T-cell (primary cell): ENCODE data around the gene ANTXRL. TPM values are rescaled to one million over a fixed set of nuclear protein-coding genes. Genes with fewer than 3 reads are reported as not detected.
"Not testable (repeated sequence)": the region's sequence is repeated elsewhere in the genome, so short reads cannot be mapped to it uniquely, and the experiment has no call there.

Experiments
- ATAC-seq, 4 experiments: fragments of 200-7000 bp in 3 of 4; fragments of 150-1000 bp in 1 of 4; cut with Tn5 transposase; replicated peaks in 1 of 4; 1 replicate in 3 of 4; 2 replicates in 1 of 4; pipeline ENCODE4 v1.10.0; 2021; ENCODE audit warnings: moderate library complexity in 3 of 4, mild to moderate bottlenecking in 2 of 4, moderate number of reproducible peaks in 1 of 4
- CTCF ChIA-PET, 2 donors: fragments of 300-600 bp; sonication (Branson Sonifier 250); formaldehyde crosslinking; loops; one replicate each; lab custom pipeline; 2022; ENCODE audit warnings: antibody characterized with exemption in 2 of 2; lab: Charles Lee
- POLR2A ChIA-PET, 2 donors: fragments of 300-600 bp; sonication (Branson Sonifier 250); formaldehyde crosslinking; loops; one replicate each; lab custom pipeline; 2022; ENCODE audit warnings: antibody characterized with exemption in 2 of 2; lab: Charles Lee
- DNase-seq, 35 experiments: peaks; one replicate each; pipeline versions ENCODE4 v3.0.0 to v3.0.0-alpha.2; 2013 to 2023
- H3K27ac ChIP-seq: one replicate; pipeline ENCODE4 v1.5.1; 2013; ENCODE audit warnings: low read length
- H3K27me3 ChIP-seq, 2 experiments: replicated peaks in 1 of 2; 1 replicate in 1 of 2; 2 replicates in 1 of 2; pipeline versions ENCODE4 v1.6.1 to v1.7.0; 2013; ENCODE audit warnings: low read length in 1 of 2, mixed read lengths in 1 of 2; ENCODE audit not compliant: control insufficient read depth in 2 of 2, insufficient read depth in 2 of 2; ENCODE audit errors: extremely low read depth in 1 of 2
- H3K36me3 ChIP-seq, 2 donors: 1 replicate in 1 of 2; 2 replicates in 1 of 2; pipeline versions ENCODE4 v1.6.1 to v1.7.0; 2013; ENCODE audit warnings: low read length in 1 of 2; ENCODE audit not compliant: control insufficient read depth in 2 of 2, insufficient read depth in 1 of 2; ENCODE audit errors: extremely low read depth in 1 of 2
- H3K4me1 ChIP-seq, 2 experiments: 1 replicate in 1 of 2; 2 replicates in 1 of 2; pipeline versions ENCODE4 v1.6.1 to v1.7.0; 2013; ENCODE audit warnings: low read length in 2 of 2, mixed read lengths in 1 of 2; ENCODE audit not compliant: insufficient read depth in 2 of 2, control insufficient read depth in 1 of 2; ENCODE audit errors: extremely low read depth in 1 of 2
- H3K4me3 ChIP-seq, 2 donors: 1 replicate in 1 of 2; 2 replicates in 1 of 2; pipeline versions ENCODE4 v1.5.1 to v1.7.0; 2013; ENCODE audit warnings: mild to moderate bottlenecking in 2 of 2, low read length in 1 of 2, moderate library complexity in 1 of 2; ENCODE audit not compliant: control insufficient read depth in 1 of 2; ENCODE audit errors: extremely low read depth in 1 of 2
- H3K9me3 ChIP-seq: 2 replicates; pipeline ENCODE4 v1.7.0; 2013
- H3K27ac Mint-ChIP-seq, 2 donors: one replicate each; pipeline ENCODE4 v1.8.0; 2020 to 2021; ENCODE audit warnings: mild to moderate bottlenecking in 2 of 2, mixed read lengths in 2 of 2
- H3K27me3 Mint-ChIP-seq, 2 donors: one replicate each; pipeline ENCODE4 v1.8.0; 2021 to 2022; ENCODE audit warnings: mixed read lengths in 2 of 2
- H3K36me3 Mint-ChIP-seq: one replicate; pipeline ENCODE4 v1.8.0; 2021; ENCODE audit warnings: mixed read lengths
- H3K4me1 Mint-ChIP-seq, 3 donors: one replicate each; pipeline ENCODE4 v1.8.0; 2020 to 2022; ENCODE audit warnings: mixed read lengths in 3 of 3, mild to moderate bottlenecking in 1 of 3
- H3K4me3 Mint-ChIP-seq, 3 donors: one replicate each; pipeline ENCODE4 v1.8.0; 2020 to 2022; ENCODE audit warnings: mild to moderate bottlenecking in 3 of 3, mixed read lengths in 3 of 3, moderate library complexity in 3 of 3
- H3K9me3 Mint-ChIP-seq, 3 donors: one replicate each; pipeline ENCODE4 v1.8.0; 2020 to 2022; ENCODE audit warnings: mixed read lengths in 3 of 3
- WGBS: methylation state at CpG from one replicate; pipeline ENCODE4 v1.1.5; 2013; ENCODE audit warnings: missing lambda C conversion rate; ENCODE audit not compliant: insufficient coverage; 5-methylcytosine and 5-hydroxymethylcytosine counted together
- total RNA-seq, 35 experiments: library from RNA in 6 of 35; stranded (reverse) in 6 of 35; fragments of 120-200 nt in 1 of 35; gene quantifications; one replicate each; pipeline versions ENCODE4 v1.2.1 to v1.2.4 and lab custom pipeline; 2013 to 2026

Gene ANTXRL
- total RNA-seq, 5 donors from 2014 or later (not counting 1 experiment from before 2014, with no cell fraction given) = 0.69 to 1.0 TPM; not detected in 3

GRCh38 chr10:46264336-46264735 lies 22.5 kb upstream of the ANTXRL start:
- Mint-ChIP-seq H3K4me3 (peak overlapping the region in 1 of 3 donors; percentile 34), H3K27ac (peak overlapping the region; percentile 54 to 68), H3K27me3 (no peaks in the 10 kb centered on the region), H3K4me1 (peaks cover 35 to 60% (median 48%) of the 10 kb centered on the region in 3 donors), H3K9me3 (no peaks in the 10 kb centered on the region), H3K36me3 (peaks cover 22% of the 10 kb centered on the region)
- H3K27me3 ChIP-seq = no peaks in the 10 kb centered on the region
- no peak overlapping the region for H3K4me3 ChIP-seq
- H3K4me1 ChIP-seq = peaks cover 7 to 59% of the 10 kb centered on the region in 2 experiments
- ChIA-PET CTCF (no interaction called here), POLR2A (no interaction called here)
- DNase-seq = peak in 1 of 35 experiments; percentile 11
- H3K27ac ChIP-seq = no peak overlapping the region
- no peak for ATAC-seq
- H3K9me3 ChIP-seq = no peaks in the 10 kb centered on the region
- peaks cover 0 to 30% of the 10 kb centered on the region in 2 donors for H3K36me3 ChIP-seq
- 56% methylated on average over 5 of the region's 5 CpGs for WGBS

GRCh38 chr10:46264737-46265368 lies 21.9 kb upstream of the ANTXRL start:
- H3K4me1 ChIP-seq = peaks cover 9 to 64% of the 10 kb centered on the region in 2 experiments
- ChIA-PET CTCF (no interaction called here), POLR2A (no interaction called here)
- no peak for DNase-seq
- Mint-ChIP-seq H3K4me3 (peak overlapping the region in 2 of 3 donors; percentile 17 to 34), H3K4me1 (peaks cover 40 to 65% (median 50%) of the 10 kb centered on the region in 3 donors), H3K36me3 (peaks cover 22% of the 10 kb centered on the region), H3K27ac (peak overlapping the region; percentile 68 to 84), H3K27me3 (no peaks in the 10 kb centered on the region), H3K9me3 (no peaks in the 10 kb centered on the region)
- no peak overlapping the region for H3K27ac ChIP-seq
- no peak for ATAC-seq
- H3K9me3 ChIP-seq = no peaks in the 10 kb centered on the region
- WGBS = 79% methylated on average over 5 of the region's 8 CpGs
- no peak overlapping the region for H3K4me3 ChIP-seq
- H3K27me3 ChIP-seq = no peaks in the 10 kb centered on the region
- peaks cover 0 to 30% of the 10 kb centered on the region in 2 donors for H3K36me3 ChIP-seq

- CTCF ChIA-PET = interaction anchor here in 1 of 2 donors (1.1 kb wide), 1 partner anchor 9 kb away, joined by 3 read pairs; no protein-coding TSS in a partner anchor
- H3K9me3 ChIP-seq, DNase-seq, H3K4me3 ChIP-seq, H3K27me3 Mint-ChIP-seq, POLR2A ChIA-PET, H3K9me3 Mint-ChIP-seq, H3K27ac ChIP-seq, ATAC-seq, H3K27me3 ChIP-seq: not testable (repeated sequence)
- Mint-ChIP-seq H3K36me3 (peaks cover 18% of the 10 kb centered on the region), H3K4me1 (peaks cover 45 to 70% (median 54%) of the 10 kb centered on the region in 3 donors), H3K27ac (peak overlapping the region; percentile 77 to 84), H3K4me3 (peak overlapping the region in 2 of 3 donors; percentile 34 to 41)
- Histone ChIP-seq H3K36me3 (peaks cover 0 to 27% of the 10 kb centered on the region in 2 donors), H3K4me1 (peaks cover 13 to 73% of the 10 kb centered on the region in 2 experiments)
- 81% methylated on average over 6 of the region's 6 CpGs for WGBS
These were observed 21.1 kb upstream of the ANTXRL start for GRCh38 chr10:46265566-46266305.

GRCh38 chr10:46266306-46266985 lies 20.4 kb upstream of the ANTXRL start:
- Mint-ChIP-seq H3K36me3 (peaks cover 13% of the 10 kb centered on the region), H3K4me3 (peak overlapping the region in 2 of 3 donors; percentile 42 to 47), H3K27me3 (no peaks in the 10 kb centered on the region), H3K9me3 (no peaks in the 10 kb centered on the region), H3K27ac (peak overlapping the region; percentile 77 to 79), H3K4me1 (peaks cover 42 to 70% (median 54%) of the 10 kb centered on the region in 3 donors)
- 82% methylated on average over 20 of the region's 21 CpGs for WGBS
- CTCF ChIA-PET = interaction anchor here in 1 of 2 donors (1.1 kb wide), 1 partner anchor 9 kb away, joined by 3 read pairs; no protein-coding TSS in a partner anchor
- POLR2A ChIA-PET = interaction anchor here in 1 of 2 donors (0.6 kb wide), 1 partner anchor 264 kb away, joined by 5 read pairs; no protein-coding TSS in a partner anchor
- H3K4me1 ChIP-seq = peaks cover 13 to 78% of the 10 kb centered on the region in 2 experiments
- no peaks in the 10 kb centered on the region for H3K27me3 ChIP-seq
- no peak overlapping the region for H3K4me3 ChIP-seq
- H3K36me3 ChIP-seq = peaks cover 0 to 23% of the 10 kb centered on the region in 2 donors
- no peak for ATAC-seq
- H3K27ac ChIP-seq = no peak overlapping the region
- no peak for DNase-seq
- no peaks in the 10 kb centered on the region for H3K9me3 ChIP-seq

GRCh38 chr10:46267132-46267985 lies 19.4 kb upstream of the ANTXRL start:
- 58% methylated on average over 7 of the region's 10 CpGs for WGBS
- ChIA-PET POLR2A (interaction anchor here in 1 of 2 donors (0.6 kb wide), 1 partner anchor 264 kb away, joined by 5 read pairs; no protein-coding TSS in a partner anchor), CTCF (no interaction called here)
- Mint-ChIP-seq H3K27me3 (no peaks in the 10 kb centered on the region), H3K4me3 (no peak overlapping the region), H3K9me3 (no peaks in the 10 kb centered on the region), H3K27ac (no peak overlapping the region), H3K4me1 (peaks cover 47 to 67% (median 52%) of the 10 kb centered on the region in 3 donors), H3K36me3 (peaks cover 3% of the 10 kb centered on the region)
- Histone ChIP-seq H3K27me3 (no peaks in the 10 kb centered on the region), H3K4me3 (peak overlapping the region; percentile 85 to 89), H3K9me3 (no peaks in the 10 kb centered on the region), H3K4me1 (peaks cover 16 to 85% of the 10 kb centered on the region in 2 experiments), H3K36me3 (peaks cover 0 to 17% of the 10 kb centered on the region in 2 donors), H3K27ac (peak overlapping the region; percentile 82)
- ATAC-seq (no peak), DNase-seq (no peak)
